MCF 10A (cell line): Measurements from ENCODE around the gene MSI2. TPM values are rescaled to one million over a fixed set of nuclear protein-coding genes. Genes with fewer than 3 reads are reported as not detected.

ENCODE experiments used
- BruUV-seq: library from RNA; stranded (reverse); fragments of 400-500 nt; replicated peaks from 2 replicates; lab custom pipeline; 2021; lab: Mats Ljungman, UMichigan
- CTCF ChIA-PET: fragments of 300-600 bp; sonication (Branson Sonifier 250); formaldehyde crosslinking; extraction: SDS; loops from one replicate; lab custom pipeline; 2021; ENCODE audit warnings: antibody characterized with exemption, inconsistent platforms; lab: Yijun Ruan, JAX
- POLR2A ChIA-PET: fragments of 300-600, 350-650 bp; sonication (Branson Sonifier 250); formaldehyde crosslinking; extraction: SDS; loops from one replicate; lab custom pipeline; 2020; ENCODE audit warnings: antibody characterized with exemption, inconsistent platforms; lab: Yijun Ruan, JAX
- DNase-seq: peaks from one replicate; pipeline ENCODE4 v3.0.0-alpha.2; 2018; ENCODE audit not compliant: unreplicated experiment
- H3K27ac Mint-ChIP-seq: one replicate; pipeline ENCODE4 v1.8.0; 2022; ENCODE audit warnings: mild to moderate bottlenecking, low read depth, mixed read lengths; ENCODE audit not compliant: unreplicated experiment
- H3K27me3 Mint-ChIP-seq: one replicate; pipeline ENCODE4 v1.8.0; 2022; ENCODE audit warnings: mixed read lengths; ENCODE audit not compliant: insufficient read depth, unreplicated experiment
- H3K36me3 Mint-ChIP-seq: one replicate; pipeline ENCODE4 v1.8.0; 2022; ENCODE audit warnings: mild to moderate bottlenecking, moderate library complexity, mixed read lengths; ENCODE audit not compliant: insufficient read depth, unreplicated experiment
- H3K4me1 Mint-ChIP-seq: one replicate; pipeline ENCODE4 v1.8.0; 2022; ENCODE audit warnings: mixed read lengths; ENCODE audit not compliant: insufficient read depth, unreplicated experiment
- H3K4me3 Mint-ChIP-seq: one replicate; pipeline ENCODE4 v1.8.0; 2022; ENCODE audit warnings: mild to moderate bottlenecking, moderate library complexity, mixed read lengths; ENCODE audit not compliant: unreplicated experiment
- H3K9me3 Mint-ChIP-seq: one replicate; pipeline ENCODE4 v1.8.0; 2022; ENCODE audit warnings: mixed read lengths; ENCODE audit not compliant: unreplicated experiment
- intact Hi-C: fragments of 100-400 bp; cut with micrococcal nuclease; formaldehyde crosslinking; loops from 2 replicates; pipeline ENCODE4 v1.14.1; 2022
- total RNA-seq: library from RNA; stranded (reverse); gene quantifications from 2 replicates; pipeline ENCODE4 v1.2.3, GENCODE V29; 2022
- TF ChIP-seq, protein P1 (sequence below): fragments of 200-600 bp; IDR thresholded peaks from one replicate; pipeline ENCODE4 v1.8.0; 2022; ENCODE audit warnings: antibody characterized with exemption, mild to moderate bottlenecking; ENCODE audit not compliant: unreplicated experiment

MSI2 gene
- total RNA-seq, 1 experiment from 2014 or later: 60.6 TPM

DNA sequence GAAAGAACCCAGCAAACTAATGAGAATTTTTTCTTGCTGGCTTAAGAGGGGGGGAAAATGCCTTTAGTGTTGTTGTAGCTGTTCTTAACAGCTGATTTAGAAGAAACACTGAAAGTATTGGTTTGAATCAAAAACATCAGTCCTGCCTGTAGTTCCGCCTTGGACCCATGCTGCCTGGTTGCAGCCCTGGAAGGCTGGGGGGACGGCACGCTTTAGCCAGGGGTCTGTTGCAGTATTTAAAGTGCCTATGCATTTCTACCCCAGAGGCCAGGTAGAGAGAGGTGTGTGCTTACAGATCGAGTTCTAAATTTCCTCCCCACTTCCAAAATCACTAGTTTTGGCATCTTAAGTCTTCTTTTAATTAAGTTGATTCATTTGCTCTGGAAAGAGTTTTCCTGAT lies 286.9 kb downstream of the MSI2 start:
- BruUV-seq: no TSS peak
- Mint-ChIP-seq H3K4me3 (no peak overlapping the region), H3K27ac (no peak overlapping the region), H3K4me1 (no peaks in the 10 kb centered on the region), H3K9me3 (no peaks in the 10 kb centered on the region), H3K27me3 (no peaks in the 10 kb centered on the region), H3K36me3 (peaks cover 21% of the 10 kb centered on the region)
- POLR2A ChIA-PET: no interaction called here
- CTCF ChIA-PET: interaction anchor here (0.6 kb wide), 2 partner anchors 109 to 324 kb away, joined by 3 read pairs; no protein-coding TSS in a partner anchor
- intact Hi-C loops: no loop called here
- DNase-seq: no peak
- TF ChIP-seq, protein P1, sequence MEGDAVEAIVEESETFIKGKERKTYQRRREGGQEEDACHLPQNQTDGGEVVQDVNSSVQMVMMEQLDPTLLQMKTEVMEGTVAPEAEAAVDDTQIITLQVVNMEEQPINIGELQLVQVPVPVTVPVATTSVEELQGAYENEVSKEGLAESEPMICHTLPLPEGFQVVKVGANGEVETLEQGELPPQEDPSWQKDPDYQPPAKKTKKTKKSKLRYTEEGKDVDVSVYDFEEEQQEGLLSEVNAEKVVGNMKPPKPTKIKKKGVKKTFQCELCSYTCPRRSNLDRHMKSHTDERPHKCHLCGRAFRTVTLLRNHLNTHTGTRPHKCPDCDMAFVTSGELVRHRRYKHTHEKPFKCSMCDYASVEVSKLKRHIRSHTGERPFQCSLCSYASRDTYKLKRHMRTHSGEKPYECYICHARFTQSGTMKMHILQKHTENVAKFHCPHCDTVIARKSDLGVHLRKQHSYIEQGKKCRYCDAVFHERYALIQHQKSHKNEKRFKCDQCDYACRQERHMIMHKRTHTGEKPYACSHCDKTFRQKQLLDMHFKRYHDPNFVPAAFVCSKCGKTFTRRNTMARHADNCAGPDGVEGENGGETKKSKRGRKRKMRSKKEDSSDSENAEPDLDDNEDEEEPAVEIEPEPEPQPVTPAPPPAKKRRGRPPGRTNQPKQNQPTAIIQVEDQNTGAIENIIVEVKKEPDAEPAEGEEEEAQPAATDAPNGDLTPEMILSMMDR: no peak

DNA sequence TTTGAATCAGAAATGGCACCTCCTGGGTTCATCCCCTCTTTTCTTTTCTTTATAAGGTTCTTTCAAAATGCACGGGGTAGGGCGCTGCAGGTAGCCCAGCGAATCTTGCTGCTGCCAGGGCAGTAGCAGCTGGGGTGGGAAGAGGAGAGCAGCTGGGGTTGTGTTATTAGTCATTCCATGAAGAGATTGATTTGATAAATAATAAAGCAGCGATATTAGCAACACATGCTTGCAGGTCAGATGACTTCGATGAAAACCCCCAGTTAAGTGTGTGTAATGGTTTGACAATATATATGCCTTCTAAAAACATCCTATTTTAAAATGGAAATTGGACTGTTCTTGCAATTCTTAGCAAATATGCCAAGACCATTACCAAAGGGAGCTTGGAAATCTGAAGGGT lies 288.1 kb downstream of the MSI2 start:
- no TSS peak for BruUV-seq
- no peak overlapping the region for H3K27ac Mint-ChIP-seq
- CTCF ChIA-PET: interaction anchor here (1.8 kb wide), 1 partner anchor 11 kb away, joined by 6 read pairs; no protein-coding TSS in a partner anchor

DNA sequence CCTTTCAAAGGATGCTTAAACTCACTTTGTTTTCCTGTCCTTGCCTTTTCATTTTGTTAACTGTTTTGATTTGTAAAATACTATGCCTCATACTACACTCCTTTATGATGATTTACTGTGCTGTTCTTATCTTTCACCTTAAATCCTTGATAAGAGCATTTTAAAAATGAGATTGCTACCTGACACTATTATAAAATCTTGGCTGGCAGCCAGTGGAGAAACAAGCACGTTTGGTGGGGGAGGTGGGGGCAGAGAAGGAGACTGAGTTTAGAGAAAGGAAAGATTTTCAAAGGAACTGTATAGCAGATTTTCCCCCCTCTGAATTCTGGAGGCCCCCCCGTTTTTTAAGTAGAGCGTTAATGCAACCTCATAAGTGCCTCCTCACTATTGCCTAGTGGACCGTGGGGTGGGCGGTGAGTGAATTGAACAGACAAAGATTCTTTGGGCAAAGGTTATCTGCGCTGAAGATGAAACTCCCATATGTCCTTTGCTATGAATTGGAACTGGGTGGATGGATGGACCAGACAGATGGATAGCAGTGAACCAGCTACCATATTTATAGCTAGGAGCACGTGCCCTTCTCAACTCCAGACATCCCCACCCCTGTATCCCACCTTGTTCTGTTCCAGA lies 288.6 kb downstream of the MSI2 start:
- Mint-ChIP-seq H3K4me1 (no peaks in the 10 kb centered on the region), H3K36me3 (peaks cover 11% of the 10 kb centered on the region), H3K27ac (no peak overlapping the region), H3K9me3 (no peaks in the 10 kb centered on the region), H3K4me3 (no peak overlapping the region), H3K27me3 (no peaks in the 10 kb centered on the region)
- POLR2A ChIA-PET: interaction anchor here (0.6 kb wide), 1 partner anchor 12 kb away, joined by 3 read pairs; no protein-coding TSS in a partner anchor
- TF ChIP-seq, protein P1: no peak
- CTCF ChIA-PET: interaction anchor here (0.9 to 1.8 kb wide), 2 partner anchors 12 to 53 kb away, joined by 3 to 6 read pairs; no protein-coding TSS in a partner anchor
- intact Hi-C loops: no loop called here
- no TSS peak for BruUV-seq
- no peak for DNase-seq

More for the DNA sequence above, 288.1 kb downstream of the MSI2 start:
- TF ChIP-seq, protein P1: no peak
- H3K27me3 Mint-ChIP-seq: no peaks in the 10 kb centered on the region
- no peaks in the 10 kb centered on the region for H3K4me1 Mint-ChIP-seq
- intact Hi-C loops: no loop called here
- H3K36me3 Mint-ChIP-seq: peaks cover 11% of the 10 kb centered on the region
- H3K9me3 Mint-ChIP-seq: no peaks in the 10 kb centered on the region
- DNase-seq: no peak
- no peak overlapping the region for H3K4me3 Mint-ChIP-seq
- POLR2A ChIA-PET: interaction anchor here (0.6 kb wide), 1 partner anchor 13 kb away, joined by 3 read pairs; no protein-coding TSS in a partner anchor

DNA sequence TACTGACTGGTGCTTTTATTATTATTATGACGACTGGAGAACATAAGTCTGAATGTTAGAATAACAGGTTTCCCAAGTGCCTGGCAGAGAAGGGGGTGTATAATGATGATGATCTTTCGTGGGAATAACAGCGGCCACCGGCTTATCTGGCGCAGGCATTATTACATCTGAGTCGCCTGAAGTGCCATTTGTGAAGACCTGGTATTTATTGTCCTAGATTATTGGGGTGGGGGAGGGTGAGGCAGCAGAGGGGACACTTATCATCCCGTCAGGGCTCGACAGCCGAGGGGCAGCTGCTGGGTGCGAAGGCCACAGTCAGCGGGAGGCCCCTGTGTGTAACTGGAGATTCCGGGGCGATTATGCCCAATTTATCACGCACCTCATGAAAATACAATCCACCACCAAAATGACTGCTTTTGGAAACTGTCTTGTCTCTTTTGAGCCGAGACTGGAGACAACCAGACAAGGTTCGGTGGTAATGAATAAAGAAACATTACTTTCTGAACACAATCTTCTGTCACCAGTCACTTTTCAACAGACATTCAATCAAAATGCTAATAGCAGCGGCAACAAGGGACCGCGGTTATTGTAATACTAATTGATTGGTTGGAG lies 289.5 kb downstream of the MSI2 start:
- ChIA-PET CTCF (interaction anchor here (0.9 to 1.8 kb wide), 2 partner anchors 13 to 52 kb away, joined by 3 to 6 read pairs; no protein-coding TSS in a partner anchor), POLR2A (no interaction called here)
- peaks cover 11% of the 10 kb centered on the region for H3K36me3 Mint-ChIP-seq
- BruUV-seq: no TSS peak
- H3K27ac Mint-ChIP-seq: no peak overlapping the region
- no peaks in the 10 kb centered on the region for H3K27me3 Mint-ChIP-seq
- no peak for DNase-seq
- no peak overlapping the region for H3K4me3 Mint-ChIP-seq
- intact Hi-C loops: no loop called here
- TF ChIP-seq, protein P1: no peak
- H3K4me1 Mint-ChIP-seq: no peaks in the 10 kb centered on the region
- H3K9me3 Mint-ChIP-seq: no peaks in the 10 kb centered on the region
